GM12864 (cell line): ENCODE data around the gene GPC5.

Experiments
- DNase-seq: peaks from one replicate; pipeline ENCODE4 v3.0.0-alpha.2; 2011; ENCODE audit warnings: low read depth
- H3K4me3 ChIP-seq: 2 replicates; pipeline ENCODE4 v1.5.1; 2011; ENCODE audit warnings: mild to moderate bottlenecking, low read depth, low read length, control low read depth
- CTCF ChIP-seq: IDR thresholded peaks from 2 replicates; pipeline ENCODE4 v1.5.1; 2011; ENCODE audit warnings: low read depth, mild to moderate bottlenecking, moderate library complexity, low read length, control low read depth, inconsistent platforms; ENCODE audit errors: missing control alignments

GPC5 gene

GRCh38 chr13:91516799-91517198 is 118.4 kb downstream of the GPC5 start:
- no peak for TF ChIP-seq CTCF
- DNase-seq: no peak
- no peak overlapping the region for H3K4me3 ChIP-seq

GRCh38 chr13:91520952-91521351 is 122.5 kb downstream of the GPC5 start:
- no peak for DNase-seq
- TF ChIP-seq CTCF: no peak
- H3K4me3 ChIP-seq: no peak overlapping the region

GRCh38 chr13:91523116-91523515 is 124.7 kb downstream of the GPC5 start:
- no peak for TF ChIP-seq CTCF
- no peak for DNase-seq
- H3K4me3 ChIP-seq: no peak overlapping the region

GRCh38 chr13:91526543-91527033 is 128.2 kb downstream of the GPC5 start:
- TF ChIP-seq CTCF: no peak
- no peak overlapping the region for H3K4me3 ChIP-seq
- no peak for DNase-seq

- no peak overlapping the region for H3K4me3 ChIP-seq
- no peak for DNase-seq
- TF ChIP-seq CTCF: no peak
Observed at GRCh38 chr13:91529739-91530482, 131.5 kb downstream of the GPC5 start.

- no peak overlapping the region for H3K4me3 ChIP-seq
- DNase-seq: no peak
- TF ChIP-seq CTCF: no peak
Observed at GRCh38 chr13:91531646-91532045, 133.2 kb downstream of the GPC5 start.

- TF ChIP-seq CTCF: no peak
- DNase-seq: no peak
- no peak overlapping the region for H3K4me3 ChIP-seq
Observed at GRCh38 chr13:91533354-91533753, 134.9 kb downstream of the GPC5 start.
